HG03442 (cell line): Measurements from ENCODE around the gene WWOX.

Source experiments
- ATAC-seq: cut with Tn5 transposase; IDR thresholded peaks from one replicate; pipeline ENCODE4 v1.9.1; 2021; ENCODE audit warnings: mild to moderate bottlenecking, moderate library complexity; ENCODE audit not compliant: unreplicated experiment

WWOX gene

GRCh38 chr16:78425891-78426510, 326.5 kb downstream of the WWOX start:
- no peak for ATAC-seq

GRCh38 chr16:78428193-78428592, 328.7 kb downstream of the WWOX start:
- ATAC-seq, result no peak

GRCh38 chr16:78430281-78430680, 330.8 kb downstream of the WWOX start:
- ATAC-seq, result no peak

- ATAC-seq, result no peak
Measured at GRCh38 chr16:78431004-78431670, 331.7 kb downstream of the WWOX start.

DNA sequence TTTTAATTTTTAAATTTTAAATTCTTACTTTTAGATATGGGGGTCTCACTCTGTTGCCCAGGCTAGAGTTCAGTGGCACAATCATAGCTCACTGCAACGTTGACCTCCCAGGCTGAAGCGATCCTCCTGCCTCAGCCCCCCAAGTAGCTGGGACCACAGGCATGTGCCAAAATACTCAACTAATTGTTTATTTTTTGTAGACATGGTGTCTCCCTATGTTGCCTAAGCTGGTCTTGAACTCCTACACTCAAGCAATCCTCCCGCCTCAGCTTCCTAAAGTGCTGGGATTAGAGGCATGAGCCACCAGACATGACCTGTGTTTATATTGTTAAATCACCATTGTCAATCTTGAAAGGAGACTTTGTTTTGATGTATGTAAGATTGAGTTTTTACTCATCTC, 332.2 kb downstream of the WWOX start:
- ATAC-seq, result no peak

GRCh38 chr16:78432451-78432850, 333.0 kb downstream of the WWOX start:
- no peak for ATAC-seq

DNA sequence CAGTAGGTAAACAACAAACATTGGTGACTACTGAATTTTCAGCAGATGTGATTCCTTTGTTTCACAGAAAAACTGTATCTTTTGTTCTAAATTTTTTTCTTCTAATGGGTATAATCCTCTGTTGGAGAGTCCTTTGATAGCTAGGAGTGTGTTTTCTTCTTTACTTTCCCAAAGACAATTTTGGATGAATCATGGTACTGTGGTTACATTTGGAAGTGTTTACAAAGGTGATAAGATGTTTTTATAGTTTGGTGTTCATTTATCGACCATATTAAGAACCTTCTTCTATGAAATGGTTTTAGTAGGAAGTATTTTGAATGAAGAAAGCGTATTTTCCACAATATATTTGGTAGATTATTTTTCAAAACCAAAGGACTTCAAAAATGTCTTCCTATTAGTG, 333.7 kb downstream of the WWOX start:
- ATAC-seq, result no peak

DNA sequence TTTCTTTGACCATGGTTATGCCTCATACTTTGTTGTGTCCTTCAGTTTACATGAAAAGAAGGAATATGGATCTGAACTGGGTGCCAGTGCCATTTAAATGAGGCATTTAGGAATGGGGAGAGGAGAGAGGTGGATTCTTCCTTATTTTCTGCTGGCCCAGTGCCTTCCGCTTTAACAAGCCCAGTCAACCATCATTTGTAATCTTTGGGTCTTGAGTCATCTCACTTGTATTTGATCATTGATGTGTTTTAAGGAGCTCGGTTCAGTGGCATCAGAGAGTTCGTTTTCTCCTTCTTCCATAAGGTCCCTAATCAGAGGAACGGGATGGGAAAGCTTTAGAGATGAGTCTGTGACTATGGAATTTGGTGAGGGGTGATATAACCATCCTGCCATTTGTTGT, 334.9 kb downstream of the WWOX start:
- ATAC-seq, result no peak

DNA sequence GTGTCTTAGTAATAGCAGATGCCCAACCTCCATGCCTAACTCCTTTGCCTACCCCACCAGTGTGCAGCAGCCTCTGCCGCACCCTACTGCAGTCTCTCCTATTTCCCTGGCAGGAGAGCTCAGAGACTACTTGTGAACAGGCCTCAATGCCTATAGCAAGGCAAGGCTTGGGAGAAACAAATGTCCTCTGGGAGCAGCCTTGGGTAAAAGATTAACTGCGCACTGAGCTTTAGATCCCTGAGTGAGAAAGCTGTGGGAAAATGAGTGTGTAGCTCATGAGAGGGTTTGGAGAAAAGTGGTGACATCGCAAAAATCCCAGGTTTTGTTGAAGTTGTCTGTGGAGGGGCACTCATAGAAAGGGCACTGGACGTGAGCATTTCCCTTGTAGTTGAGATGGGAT, 335.8 kb downstream of the WWOX start:
- no peak for ATAC-seq

- no peak for ATAC-seq
Measured at GRCh38 chr16:78436023-78436422, 336.6 kb downstream of the WWOX start.

DNA sequence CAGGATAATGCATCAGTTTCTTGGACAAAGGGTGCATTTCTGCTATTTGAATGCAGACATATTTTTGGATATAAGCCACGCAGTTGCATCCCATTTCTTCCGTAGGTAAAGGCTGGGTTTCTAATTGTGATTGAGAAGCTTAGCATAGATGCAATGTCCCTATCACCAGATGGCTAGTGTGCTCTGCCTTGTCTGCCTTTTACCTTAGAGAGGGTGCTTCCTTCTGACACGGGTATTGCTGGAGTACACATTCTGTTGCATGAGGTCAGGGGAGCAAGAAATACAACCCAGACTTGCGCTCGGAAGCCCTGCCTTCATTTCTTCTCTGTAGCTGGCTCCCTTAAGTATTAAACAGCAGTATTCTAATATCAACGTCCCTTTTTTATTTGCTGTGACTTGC, 337.4 kb downstream of the WWOX start:
- no peak for ATAC-seq

DNA sequence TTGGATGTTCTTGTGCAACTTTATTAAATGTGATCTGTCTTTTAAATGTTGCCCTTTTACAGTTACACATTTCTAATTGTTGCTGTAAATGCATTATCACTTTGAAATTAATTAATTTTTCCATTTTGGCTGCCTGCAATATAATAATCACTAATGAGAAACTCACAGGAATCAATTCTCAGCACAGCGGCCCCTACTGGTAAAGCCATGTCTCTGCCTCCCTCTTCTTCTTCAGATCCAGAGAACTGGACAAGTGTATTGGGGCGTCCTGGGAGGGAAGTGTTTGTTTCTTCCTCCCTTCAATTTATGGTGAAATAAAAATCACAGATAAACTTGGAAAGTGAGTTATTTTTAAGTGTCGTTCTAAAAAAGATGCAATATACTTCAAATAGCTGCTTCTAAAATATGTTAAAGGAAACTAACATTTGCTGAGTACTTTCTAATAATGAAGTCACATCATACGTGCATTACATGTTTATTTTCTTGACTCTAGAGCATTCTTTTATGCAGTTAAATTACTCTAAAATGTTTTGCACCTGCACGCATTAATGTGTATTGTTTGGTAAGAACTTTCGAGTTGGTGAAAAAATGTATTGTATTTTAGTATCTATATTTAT, 338.0 kb downstream of the WWOX start:
- ATAC-seq, result no peak

DNA sequence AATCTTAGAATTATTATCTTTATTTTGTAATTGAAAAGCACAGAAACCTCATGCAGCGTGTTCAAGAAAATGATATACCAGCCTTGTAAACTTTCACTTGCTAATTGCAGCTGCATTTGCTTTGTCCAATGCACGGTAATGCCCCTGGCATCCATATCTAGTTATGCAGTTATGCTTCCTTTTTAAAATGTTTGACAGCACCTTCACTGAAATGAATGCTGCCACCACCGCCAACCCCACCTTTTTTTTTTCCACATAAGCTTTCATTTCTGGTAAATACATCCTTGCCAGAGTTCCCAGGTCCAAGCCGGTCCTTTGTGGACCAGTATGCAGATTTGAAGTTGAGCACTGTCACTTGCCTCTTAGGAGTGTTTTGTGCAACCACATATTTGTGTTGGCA, 338.8 kb downstream of the WWOX start:
- ATAC-seq, result no peak

GRCh38 chr16:78438632-78439031, 339.2 kb downstream of the WWOX start:
- no peak for ATAC-seq

DNA sequence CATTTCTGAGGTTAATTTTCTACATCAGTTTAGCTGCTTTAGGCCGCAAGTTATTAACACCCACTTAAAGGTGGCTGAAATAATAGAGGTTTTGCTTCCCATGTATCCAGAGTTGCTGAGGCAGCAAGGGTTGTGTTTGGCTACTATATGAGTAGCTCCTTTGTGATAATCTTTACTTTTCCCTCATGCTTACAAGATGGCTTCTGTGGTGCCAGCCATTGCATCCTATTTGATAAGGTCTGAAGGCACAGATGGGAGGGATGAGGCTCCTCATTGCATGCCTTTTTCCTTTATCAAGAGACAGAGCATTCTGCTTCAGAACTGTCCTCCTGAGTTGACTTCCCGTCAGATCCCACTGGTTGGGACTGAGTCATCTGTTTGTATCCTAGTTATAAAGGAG, 340.2 kb downstream of the WWOX start:
- ATAC-seq, result no peak

DNA sequence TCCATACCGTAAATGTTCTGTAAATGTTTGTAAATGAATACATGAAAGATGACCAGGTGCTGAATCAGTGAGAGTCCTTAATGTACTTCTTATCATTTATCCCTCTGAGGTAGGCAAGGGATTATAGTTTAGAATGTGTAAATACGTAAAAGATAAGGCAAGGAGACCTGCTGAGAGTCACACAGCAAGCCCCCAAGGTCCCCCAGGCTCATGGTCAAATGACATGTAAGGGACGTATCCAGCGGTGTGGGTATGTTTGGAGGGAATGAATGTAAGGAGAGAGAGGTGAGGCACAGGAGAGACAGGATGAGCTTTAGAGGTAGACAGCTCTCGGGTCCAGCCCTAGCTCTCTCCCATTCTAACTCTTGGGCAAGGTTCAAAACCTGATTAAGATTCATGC, 341.8 kb downstream of the WWOX start:
- ATAC-seq, result no peak

GRCh38 chr16:78443542-78444364, 344.3 kb downstream of the WWOX start:
- no peak for ATAC-seq

- ATAC-seq, result no peak
Measured at GRCh38 chr16:78445818-78446217, 346.4 kb downstream of the WWOX start.

GRCh38 chr16:78446486-78446885, 347.0 kb downstream of the WWOX start:
- no peak for ATAC-seq

DNA sequence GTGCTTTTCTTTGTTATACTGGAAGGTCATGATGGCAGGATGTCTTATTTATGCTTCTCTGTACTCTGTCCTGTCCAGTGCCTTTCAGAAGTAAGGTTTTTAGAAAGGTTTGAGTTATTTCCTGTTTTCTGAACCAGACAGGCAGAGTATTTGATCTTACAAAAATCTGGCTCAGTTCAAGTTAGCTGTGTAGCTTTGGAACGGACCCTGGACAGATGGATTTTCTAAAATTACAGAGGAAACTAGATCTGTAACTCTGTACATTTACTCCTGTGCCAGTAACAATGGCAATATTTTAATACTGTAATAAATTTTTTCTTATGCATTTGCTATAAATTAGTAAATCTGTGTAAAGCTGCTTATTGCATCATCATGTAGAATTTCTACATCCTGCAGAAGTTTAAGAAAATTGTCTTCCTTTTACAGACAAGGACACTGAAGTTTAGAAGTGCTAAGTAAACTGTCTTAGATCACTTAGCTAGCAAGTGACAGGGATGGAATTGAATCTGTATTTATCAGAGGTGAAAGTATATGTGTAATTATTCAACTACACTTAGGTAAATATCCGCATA, 347.6 kb downstream of the WWOX start:
- no peak for ATAC-seq

- no peak for ATAC-seq
Measured at GRCh38 chr16:78448658-78449271, 349.3 kb downstream of the WWOX start.
